Daoy (cell line): ENCODE results near the gene GOLGA6B. TPM values are rescaled to one million over a fixed set of nuclear protein-coding genes. Genes with fewer than 3 reads are reported as not detected.
A peak's percentile ranks its signal among the peaks of the same experiment; 100 is the strongest.
"Not testable (repeated sequence)": the region's sequence is repeated elsewhere in the genome, so short reads cannot be mapped to it uniquely, and the experiment has no call there.

ENCODE experiments used
- DNase-seq: peaks from one replicate; pipeline ENCODE4 v3.0.0-alpha.2; 2015; ENCODE audit warnings: low read depth
- total RNA-seq: library from RNA; depleted of rRNA; stranded (reverse); fragments of >200 nt; shearing (Covaris generic); gene quantifications from 2 replicates; pipeline ENCODE4 v1.2.3, GENCODE V29; 2014; rRNA removed

The GOLGA6B gene
- not detected in 2 replicates for total RNA-seq

DNA sequence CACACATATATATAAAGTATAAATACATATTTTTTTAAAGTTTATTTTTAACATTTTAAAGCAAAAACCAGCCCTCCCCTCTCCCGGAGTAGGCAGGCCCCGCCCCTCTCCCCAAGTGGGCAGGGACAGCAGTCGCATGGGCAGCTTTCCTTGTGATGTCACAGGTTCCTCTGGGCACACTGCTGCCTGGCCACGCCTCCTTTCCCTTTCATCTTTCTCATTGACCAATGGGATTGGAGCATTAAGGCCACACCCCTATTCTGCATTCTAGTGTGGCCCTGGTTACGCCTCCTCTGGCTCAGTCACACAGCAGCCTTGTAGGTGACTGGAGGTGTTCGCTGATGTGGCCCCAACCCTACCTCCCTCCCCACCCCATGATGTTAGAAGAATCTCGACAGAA lies at the start of gene GOLGA6B:
Gene GOLGA6B (plus strand): TSS at position 301 of the 400 bp plus-strand sequence. CDS start 41 bp downstream, at position 342.
- not testable (repeated sequence) for DNase-seq

DNA sequence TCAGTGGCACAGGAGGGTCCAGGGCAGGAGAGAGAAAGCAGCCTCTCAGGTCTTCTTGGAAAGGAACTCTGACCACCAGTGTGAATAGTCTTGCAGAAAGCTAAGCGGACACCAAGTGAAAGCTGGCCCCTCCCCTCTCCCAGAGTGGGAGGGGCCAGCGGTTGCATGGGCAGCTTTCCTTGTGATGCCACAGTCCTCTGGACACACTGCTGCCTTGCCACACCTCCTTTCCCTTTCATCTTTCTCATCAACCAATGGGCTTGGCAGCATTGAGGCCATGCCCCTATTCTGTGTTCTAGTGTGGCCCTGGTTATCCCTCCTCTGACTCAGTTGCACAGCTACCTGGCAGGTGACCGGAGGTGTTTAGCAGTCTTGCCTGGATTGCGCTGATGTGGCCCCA lies 49.7 kb upstream of the GOLGA6B start:
- DNase-seq: peak; percentile 26

- not testable (repeated sequence) for DNase-seq
Observed at GRCh38 chr15:72608084-72608483, 46.4 kb upstream of the GOLGA6B start.

DNA sequence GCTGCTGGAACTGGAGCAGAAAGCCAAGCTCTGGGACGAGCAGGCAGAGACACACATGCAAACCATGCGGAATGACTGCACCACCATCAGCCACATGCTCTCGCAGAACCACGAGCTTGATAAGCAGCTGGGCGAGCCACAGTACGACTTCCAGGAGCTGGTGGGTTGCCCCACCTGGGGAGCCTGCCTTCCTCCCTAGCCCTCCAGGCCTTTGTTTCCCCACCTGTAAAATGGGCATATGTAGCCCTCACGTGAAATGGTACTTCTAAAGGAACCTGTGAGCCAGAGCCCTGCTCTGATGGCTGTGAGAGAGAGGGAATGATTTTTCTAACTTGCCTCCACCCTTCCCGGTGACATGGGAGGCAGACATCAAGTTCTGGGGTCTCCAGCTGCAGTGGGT lies 44.6 kb upstream of the GOLGA6B start:
- no peak for DNase-seq

GRCh38 chr15:72612324-72612723 lies 42.2 kb upstream of the GOLGA6B start:
- DNase-seq: not testable (repeated sequence)

DNA sequence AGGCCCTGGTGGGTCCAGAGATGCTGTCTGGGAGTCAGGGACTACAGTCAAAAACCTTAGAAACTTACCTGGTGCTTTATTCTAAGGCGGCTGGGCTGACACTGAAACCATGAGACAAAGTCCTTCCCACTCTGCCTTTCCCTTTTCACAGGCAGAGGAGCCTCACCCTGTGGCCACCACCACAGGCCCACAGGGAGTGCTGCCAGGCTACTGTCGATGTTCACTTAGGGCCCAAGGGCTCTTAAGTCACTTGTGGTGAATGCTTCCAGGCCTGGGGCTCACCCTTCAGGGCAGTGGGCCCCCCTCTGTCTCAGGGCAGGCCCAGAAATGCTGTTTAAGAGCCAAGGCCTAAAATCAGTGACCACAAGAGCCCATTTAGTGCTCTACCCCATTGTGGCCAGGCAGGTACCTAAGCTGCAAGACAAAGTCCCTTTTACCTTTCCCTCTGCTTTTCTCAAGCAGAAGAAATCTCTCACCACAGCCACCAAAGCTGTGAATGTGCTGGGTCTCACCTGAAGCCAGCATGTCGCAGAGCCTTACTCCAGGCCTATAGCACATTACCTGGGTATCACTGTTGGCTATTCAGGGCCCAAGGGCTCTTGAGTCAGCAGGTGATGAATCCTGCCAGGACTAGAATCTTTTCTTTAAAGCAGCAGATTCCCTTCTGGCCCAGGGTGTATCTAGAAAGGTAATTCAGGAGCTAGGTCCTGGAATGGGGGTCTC lies 39.5 kb upstream of the GOLGA6B start:
- no peak for DNase-seq

- DNase-seq: not testable (repeated sequence)
Observed at GRCh38 chr15:72615533-72616233, 38.8 kb upstream of the GOLGA6B start.

GRCh38 chr15:72616491-72617210 lies 37.8 kb upstream of the GOLGA6B start:
- no peak for DNase-seq

DNA sequence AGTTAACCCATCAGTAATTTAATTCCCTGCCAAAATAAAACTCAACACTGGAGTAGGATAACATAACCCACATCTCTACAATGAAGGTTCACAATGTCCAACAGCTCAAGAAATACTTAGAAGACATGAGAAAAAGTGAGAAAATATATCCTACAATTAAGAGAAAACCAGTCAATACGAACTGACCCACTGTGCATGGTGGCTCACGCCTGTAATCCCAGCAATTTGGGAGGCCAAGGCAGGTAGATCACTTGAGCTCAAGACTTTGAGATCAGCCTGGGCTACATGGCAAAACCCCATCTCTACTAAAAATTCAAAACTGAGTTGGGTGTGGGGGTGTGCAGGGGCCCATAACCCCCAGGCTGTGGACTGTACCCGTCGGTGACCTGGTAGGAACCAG lies 30.6 kb upstream of the GOLGA6B start:
- not testable (repeated sequence) for DNase-seq

DNA sequence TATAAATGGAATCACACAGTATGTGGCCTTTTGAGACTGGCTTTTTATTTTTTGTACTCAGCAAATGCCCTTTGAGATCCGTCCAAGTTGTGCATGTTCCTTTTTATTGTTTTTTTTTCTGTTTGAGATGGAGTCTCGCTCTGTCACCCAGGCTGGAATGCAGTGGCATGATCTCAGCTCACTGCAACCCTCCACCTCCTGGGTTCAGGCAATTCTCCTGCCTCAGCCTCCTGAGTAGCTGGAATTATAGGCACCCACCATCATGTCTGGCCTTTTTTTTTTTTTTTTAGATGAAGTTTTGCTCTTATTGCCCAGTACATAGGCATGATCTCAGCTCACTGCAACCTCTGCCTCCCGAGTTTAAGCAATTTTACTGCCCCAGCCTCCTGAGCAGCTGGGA lies 28.3 kb upstream of the GOLGA6B start:
- not testable (repeated sequence) for DNase-seq

GRCh38 chr15:72628249-72629067 lies 26.0 kb upstream of the GOLGA6B start:
- not testable (repeated sequence) for DNase-seq

GRCh38 chr15:72629068-72629570 lies 25.4 kb upstream of the GOLGA6B start:
- not testable (repeated sequence) for DNase-seq

DNA sequence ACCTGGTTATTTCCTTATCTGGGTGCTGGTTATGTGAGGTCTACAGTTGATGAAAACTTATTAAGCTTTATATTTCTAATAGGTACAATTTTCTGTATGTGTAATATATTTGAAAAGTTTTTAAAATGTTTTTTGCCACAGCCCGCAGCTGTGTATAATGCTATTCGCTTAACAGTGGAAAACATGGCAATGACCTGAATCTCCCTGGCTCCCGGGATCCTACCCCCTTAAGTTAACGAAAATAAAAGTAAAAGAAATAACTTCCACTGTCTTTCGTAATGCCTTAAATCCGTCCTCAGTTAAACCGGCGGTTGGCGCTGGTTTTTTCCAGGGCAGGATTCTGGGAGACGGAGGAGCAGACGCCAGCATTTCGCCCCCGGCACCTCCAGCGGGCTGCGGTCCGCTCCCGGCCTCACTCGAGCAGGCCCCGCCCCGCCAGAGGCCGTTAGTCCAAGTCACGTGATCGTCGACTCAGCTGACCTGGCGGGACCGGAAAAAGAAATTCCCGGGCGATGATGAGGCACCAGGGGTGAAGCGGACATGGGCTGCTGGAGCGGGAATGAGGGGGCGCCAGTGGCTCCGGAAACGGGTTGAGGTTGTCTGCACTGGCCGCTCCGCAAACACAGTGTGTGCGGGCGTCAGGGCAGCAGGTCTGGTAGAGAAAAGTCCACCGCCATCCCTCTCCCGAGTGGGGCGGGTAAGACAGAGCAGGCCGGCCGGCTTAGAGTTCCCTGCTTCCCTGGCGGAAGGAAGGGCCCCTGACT lies 17.8 kb upstream of the GOLGA6B start:
- DNase-seq: peak; percentile 84

- DNase-seq: not testable (repeated sequence)
Observed at GRCh38 chr15:72639759-72640483, 14.6 kb upstream of the GOLGA6B start.

DNA sequence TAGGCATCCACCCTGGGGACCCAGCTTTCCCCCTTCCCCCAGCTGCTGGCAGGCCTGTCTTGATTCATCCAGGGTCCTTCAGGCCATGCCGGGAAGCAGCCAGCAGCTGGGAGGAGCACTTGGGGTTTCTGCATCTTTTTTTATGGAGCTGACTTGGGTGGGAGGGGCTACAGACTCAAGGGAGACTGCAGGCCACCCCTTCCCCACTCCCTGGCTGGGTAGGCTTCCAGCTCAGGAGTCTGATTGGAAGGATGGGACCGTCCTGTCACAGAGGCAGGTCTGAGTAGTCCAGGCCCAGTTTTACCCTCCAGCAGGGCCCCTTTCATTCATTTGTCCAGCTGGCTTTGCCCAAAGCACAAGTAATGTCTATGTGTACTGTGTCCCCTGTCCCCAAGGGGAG lies 12.2 kb upstream of the GOLGA6B start:
- not testable (repeated sequence) for DNase-seq

DNA sequence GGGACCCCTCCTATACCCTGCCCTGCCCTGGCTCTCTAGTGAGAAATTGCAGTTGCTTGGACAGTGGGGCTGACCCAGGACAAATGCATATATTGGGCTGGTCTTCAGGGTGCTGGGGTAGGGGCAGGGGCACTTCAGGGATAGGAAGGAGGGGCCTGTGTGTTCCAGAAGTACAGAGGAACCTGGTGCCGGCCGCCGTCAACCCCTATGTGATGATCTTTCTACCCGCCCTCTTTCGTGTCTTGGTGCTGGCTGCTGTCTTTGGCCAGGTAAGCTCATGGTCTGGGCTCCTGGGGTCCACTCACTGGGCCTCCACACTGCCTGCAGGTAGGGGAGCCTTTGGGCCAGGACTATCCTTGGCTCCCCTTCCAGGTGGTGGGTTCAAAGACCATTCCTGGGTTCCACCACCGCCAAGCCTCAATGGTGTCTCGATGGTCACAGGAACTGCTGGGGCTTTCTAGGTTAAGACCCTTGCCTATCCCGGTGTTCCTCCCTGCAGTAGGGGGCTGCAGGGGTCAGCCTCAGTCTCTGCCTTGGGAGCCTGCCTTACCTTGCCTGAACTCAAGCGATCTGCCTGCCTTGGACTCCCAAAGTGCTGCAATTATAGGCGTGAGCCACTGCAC lies 5.8 kb upstream of the GOLGA6B start:
- DNase-seq: not testable (repeated sequence)

DNA sequence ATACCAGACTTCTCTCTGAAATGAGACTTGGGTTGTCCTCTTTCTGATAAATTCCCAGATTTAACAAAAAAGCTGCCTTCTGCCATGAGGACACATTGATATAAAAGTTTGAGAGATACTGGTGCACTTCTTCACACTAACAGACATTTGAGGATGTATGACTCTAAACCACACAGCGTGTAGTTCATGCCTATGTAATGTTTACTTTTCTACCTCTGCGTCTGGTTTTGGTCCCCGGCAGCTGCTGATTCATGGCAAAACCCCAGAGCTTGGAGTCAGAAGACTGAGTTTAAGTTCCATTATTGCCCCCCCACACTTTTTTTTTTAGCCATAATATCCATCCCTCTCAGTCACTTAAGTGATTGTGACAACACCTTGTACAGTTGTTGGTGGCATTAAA lies 1.5 kb downstream of the GOLGA6B start:
- not testable (repeated sequence) for DNase-seq

DNA sequence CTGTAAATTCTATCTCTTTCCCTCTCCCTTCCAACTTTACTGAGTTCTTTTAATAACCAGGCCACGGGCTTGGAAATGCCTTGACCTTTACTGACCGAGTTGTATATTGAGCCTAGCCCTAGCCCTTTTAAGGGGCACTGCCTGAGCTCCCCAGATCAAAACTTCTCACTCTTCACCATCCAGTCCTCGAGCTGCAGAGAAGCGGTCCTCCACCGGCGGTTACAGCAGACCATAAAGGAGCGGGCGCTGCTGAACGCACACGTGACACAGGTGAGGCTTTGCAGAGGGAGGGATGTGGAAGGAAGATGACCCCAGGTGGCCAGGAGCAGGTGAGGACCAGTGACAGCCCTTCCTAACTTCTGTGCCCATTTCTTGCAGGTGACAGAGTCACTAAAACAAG lies 6.6 kb downstream of the GOLGA6B start:
- not testable (repeated sequence) for DNase-seq

DNA sequence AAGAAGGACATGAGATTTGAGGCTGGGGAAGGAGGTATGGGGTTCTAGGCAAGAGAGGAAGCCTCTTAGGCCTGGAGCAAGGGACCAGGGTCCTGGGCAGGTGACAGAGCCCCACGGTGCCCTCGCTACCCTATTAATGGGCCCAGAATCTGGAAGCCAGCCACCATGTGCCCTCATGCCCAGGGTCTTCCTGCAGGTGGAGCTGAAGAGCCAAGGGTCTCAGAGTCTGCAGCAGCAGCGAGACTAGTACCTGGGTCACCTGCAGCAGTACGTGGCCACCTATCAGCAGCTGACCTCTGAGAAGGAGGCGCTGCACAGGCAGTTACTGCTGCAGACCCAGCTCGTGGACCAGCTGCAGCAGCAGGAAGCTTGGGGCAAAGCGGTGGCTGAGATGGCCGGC lies 9.4 kb downstream of the GOLGA6B start:
- DNase-seq: not testable (repeated sequence)
